NOMO-1 treated with DMSO at 0.1 percent for 48 hours (cell line): ENCODE measurements around the gene PTGIR.
"Not testable (repeated sequence)": the region's sequence is repeated elsewhere in the genome, so short reads cannot be mapped to it uniquely, and the experiment has no call there.

Experiments used
- DNase-seq: peaks from one replicate; lab custom pipeline; 2025; ENCODE audit not compliant: unreplicated experiment; lab: John Stamatoyannopoulos, UW

Gene PTGIR

GRCh38 chr19:46639358-46640182 is 14.7 kb upstream of the PTGIR start:
- peak; percentile 50 for DNase-seq

GRCh38 chr19:46637224-46637623 is 12.3 kb upstream of the PTGIR start:
- no peak for DNase-seq

DNA sequence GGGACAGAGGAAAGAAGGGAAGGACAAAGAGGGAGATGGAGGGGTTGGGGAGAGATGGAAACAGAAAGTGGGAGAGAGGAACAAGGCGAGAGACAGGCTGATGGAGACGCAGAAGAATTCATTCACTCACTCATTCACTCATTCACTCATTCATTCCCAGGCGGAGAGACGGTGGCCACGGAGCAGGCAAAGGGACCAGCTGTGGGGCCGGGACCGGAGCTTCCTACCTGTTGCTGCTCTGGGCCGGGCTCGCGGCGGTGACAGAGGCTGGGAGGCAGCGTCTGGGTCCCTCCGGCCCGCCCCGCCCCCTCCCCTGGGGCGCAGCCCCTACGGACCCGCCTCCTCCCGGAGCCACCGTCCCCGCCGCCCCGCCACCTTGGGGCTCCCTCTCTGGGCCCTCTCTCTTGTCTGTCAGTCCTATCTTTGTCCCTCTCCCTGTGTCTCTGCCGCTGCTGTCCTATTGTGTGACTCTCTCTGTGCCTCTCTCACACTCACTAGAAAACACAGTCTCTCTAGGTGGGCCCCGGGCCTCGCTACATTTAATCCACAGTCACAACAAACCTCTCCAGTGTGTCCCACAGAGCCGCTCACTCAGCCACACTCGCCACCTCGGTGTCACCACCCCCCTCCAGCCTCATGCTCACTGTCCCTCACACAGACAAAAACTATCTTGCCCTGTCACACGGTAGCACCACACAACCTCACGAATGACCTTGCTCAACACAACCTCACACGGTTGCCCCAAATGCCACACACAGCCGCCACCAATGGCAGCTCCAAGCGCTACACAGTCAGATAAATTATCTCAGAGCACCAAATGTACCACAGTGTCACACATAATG is 11.3 kb upstream of the PTGIR start, which contains the start of gene GNG8:
Gene GNG8 (minus strand): TSS at position 283 of the 842 bp plus-strand sequence. CDS start 1,520 bp downstream, outside the sequence.
- no peak for DNase-seq

- DNase-seq: no peak
Measured at GRCh38 chr19:46634656-46635218, 9.8 kb upstream of the PTGIR start.

- DNase-seq: peak; percentile 82
Measured at GRCh38 chr19:46634045-46634655, 9.3 kb upstream of the PTGIR start.

- DNase-seq: no peak
Measured at GRCh38 chr19:46633130-46633529, 8.2 kb upstream of the PTGIR start.

DNA sequence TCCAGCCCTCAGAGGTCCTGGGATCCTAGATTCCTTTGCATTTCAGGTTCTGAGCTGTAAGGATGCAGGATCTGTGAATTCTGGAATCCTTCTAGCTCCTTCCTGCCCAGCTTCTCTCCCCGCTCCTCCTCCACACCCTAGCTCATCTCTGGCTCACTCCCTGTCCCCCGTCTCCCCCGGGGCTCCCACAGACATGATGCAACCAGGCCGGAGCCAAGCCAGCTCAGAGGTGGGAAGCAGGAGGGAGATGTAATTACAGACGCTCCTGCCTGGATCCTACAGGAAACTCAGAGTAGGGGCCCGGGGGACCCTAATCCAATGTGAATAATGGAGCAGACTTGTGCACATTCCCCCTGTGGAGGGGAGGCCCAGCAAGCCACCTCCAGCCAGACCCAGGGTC is 6.6 kb upstream of the PTGIR start:
- DNase-seq: no peak

- no peak for DNase-seq
Measured at GRCh38 chr19:46630586-46631205, 5.8 kb upstream of the PTGIR start.

- DNase-seq: no peak
Measured at GRCh38 chr19:46629546-46630025, 4.7 kb upstream of the PTGIR start.

DNA sequence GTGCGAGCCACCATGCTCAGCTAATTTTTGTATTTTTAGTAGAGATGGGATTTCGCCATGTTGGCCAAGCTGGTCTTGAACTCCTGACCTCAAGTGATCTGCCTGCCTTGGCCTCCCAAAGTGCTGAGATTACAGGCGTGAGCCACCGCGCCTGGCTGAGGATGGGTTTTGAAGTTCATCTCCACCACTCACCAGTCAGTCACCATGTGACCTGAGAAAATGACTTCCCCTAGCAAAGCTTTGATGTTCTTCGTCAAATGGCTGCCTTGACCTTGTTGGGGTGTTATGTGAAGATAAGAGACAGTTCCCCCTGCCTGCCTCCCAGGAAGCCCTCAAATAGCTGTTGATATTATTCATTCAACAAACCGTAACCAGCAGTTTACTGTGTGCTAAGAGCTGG is 4.1 kb upstream of the PTGIR start:
- DNase-seq: not testable (repeated sequence)

DNA sequence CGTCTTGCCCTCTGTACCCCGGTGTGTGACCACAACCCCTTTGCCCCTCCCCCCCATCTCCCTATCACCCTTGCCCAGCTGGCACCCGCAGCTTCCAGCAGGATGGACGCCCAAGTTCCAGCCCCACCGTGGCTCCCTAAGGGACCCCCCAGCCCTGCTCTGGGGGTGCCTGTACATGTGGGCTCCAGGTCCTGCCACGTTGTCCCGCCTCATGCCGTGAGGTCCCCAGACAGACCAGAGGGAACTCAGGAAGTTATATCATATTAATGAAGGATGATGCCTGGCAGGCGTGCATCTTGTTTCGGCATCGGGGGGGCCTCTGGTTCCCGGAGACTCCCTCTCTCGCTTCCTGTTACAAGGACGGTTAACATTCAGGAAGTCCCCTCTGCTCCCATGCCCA is 1.6 kb upstream of the PTGIR start:
- DNase-seq: no peak

DNA sequence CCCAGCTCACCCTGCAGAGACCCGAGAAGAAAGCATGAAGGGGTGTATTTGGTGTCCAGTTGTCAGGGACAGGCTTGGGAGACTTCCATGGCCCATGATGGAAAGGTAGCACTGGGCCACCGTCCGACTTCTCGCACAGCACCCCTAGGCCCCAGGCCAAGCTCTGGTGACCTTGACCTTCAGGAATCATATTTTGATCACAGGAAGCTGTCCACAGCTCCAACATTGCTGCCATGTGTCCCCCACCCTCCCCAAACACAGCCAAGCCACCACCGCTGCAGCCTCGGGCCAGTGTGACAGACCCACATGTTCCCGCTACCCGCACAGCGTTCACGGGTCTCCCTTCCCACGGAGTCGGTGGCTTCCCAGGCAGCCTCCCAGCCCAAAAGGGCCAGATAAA is 842 bp upstream of the PTGIR start:
- DNase-seq: no peak

DNA sequence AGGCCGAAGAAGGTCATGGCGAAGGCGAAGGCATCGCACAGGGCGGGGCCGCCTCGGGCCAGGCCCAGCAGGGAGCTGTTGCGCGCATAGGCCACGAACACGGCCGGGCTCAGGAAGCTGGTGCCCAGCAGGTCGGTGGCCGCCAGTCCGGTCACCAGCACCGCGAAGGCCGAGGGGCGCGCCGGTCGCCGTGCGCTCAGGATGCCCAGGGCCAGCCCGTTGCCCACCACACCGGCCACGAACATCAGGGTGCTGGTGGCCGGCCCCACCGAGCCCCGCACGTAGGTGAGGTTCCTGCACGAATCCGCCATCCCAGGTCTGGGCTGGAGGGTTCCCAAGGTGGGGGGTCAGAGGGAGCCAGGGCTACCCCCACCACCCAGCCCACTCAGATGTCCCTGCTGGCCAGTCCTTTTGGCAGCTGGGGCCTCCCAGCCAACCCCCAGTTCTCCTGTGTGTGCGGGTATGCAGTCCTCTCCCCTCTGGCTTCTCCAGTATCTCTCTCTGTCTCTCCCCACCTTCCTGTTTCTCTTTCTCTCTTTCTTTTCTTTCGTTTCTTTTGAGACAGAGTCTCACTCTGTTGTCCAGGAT is 880 bp downstream of the PTGIR start:
- no peak for DNase-seq

DNA sequence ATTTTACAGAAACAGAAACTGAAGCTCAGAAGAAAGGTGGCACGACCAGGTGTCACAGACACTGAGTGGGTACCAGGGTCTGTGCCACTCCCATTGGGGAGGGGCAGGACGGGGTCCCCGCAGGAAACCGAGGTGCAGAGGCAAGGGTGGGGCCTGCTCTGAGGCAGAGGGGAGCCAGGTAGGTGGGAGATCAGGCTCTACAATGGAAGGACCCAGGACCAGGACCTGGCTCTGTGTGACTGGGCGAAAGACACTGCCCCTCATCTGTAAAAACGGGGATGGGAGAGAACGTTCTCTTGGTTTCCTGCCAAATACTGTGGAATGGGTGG is 2.8 kb downstream of the PTGIR start:
- DNase-seq: no peak

DNA sequence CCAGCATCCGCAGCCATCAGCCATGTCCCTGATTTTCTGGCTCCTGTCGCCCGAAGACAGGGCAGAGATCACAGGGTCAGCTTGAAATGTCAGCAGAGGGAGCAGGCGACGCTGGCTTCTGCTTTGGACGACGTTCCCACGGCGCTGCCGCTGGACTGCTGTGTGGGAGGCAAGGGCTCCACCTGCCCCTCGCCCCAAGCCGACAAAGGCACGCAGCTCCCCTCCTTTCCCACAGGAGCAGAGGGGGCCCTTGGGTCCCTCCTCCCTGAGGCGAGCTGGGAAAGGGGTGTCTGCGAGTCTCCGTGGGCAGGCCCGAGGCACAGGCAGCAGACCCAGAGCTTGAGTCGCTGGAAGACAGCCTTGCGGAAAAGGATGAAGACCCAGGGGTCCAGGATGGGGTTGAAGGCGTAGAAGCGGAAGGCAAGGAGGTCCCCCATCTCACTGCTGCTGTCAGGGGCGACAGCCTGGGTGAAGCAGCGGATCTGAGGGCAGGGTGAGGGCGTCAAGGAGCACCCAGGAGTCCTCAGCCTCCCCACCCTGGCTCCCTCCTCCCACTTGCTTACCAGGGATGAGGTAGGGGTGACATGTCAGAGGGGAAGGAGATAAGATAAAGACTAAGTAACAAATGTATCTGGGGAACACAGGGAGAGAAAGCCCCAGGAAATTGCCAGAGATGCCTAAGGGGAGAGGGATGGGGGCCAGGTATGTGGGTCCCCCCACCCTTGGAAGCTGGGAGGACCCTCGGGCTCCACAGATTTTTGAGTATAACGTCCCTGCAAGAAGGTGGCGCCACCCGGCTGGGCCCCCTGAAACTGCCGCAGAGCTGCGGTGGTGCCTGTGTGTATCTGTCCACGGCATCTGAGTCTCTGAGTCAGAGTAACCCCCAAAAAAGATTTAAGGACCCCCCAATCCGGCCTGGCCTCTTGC is 3.4 kb downstream of the PTGIR start:
- no peak for DNase-seq

DNA sequence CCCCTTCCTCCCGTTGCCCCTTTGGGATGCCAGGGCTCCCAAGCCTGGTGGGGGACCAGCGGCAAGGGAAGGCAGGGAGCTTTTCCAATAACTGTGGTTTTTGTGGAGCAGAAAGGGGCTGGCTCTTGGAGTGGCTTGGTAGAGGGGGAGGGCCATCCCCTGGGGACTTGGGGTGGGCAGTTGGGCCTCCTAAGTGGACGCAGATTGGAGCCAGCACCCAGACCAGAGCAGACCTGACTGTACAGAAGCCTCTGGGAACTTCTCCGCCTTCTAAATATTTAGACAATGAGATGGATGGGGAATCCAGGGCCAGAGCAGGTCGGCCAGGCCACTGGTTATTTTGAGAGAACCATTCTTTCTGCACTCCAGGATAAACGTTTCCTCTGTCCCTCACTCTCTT is 4.2 kb downstream of the PTGIR start:
- no peak for DNase-seq

DNA sequence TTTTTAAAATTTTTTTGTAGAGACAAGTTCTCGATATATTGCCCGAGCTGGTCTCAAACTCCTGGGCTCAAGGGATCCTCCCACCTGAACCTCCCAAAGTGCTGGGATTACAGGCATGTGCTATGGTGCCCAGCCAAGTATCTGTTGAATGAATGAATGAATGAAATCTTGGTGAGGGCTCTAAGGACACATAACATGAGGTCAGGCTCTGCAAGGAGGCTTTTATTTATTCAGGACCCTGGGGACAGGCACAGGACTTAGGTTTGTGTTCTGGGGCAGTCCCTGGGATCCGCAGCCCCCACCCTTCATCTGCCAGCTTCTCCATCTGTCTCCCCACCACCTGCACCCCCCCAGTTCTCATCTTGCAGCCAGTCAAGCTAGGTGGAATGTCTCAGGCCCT is 4.6 kb downstream of the PTGIR start:
- DNase-seq: no peak

- DNase-seq: no peak
Measured at GRCh38 chr19:46618670-46619231, 6.1 kb downstream of the PTGIR start.

DNA sequence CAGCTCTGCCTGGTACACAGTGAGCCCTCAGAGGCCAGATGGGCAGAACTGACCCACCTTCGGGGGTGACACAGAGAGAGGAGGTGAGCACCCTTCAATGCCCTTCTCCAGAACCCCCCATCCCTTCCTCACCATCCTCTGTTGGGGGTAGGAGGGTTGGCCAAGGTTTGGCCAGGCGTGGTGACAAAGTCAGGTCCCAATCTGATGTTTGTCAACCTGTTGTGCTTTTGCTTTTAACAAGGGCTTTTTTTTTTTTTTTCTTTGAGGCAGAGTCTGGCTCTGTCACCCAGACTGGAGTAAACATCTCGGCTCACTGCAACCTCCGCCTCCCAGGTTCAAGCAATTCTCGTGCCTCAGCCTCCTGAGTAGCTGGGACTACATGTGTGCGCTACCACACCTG is 7.3 kb downstream of the PTGIR start:
- no peak for DNase-seq
